K562 (cell line): ENCODE measurements around the gene ZNF691. TPM values are rescaled to one million over a fixed set of nuclear protein-coding genes. Genes with fewer than 3 reads are reported as not detected.
A peak's percentile ranks its signal among the peaks of the same experiment; 100 is the strongest.

Experiments
- E2F3 ChIP-seq: fragments of 250-450 bp; sonication (Bioruptor Pico); IDR thresholded peaks from 2 replicates; pipeline ENCODE4 v1.4.0; 2020; ENCODE audit warnings: mild to moderate bottlenecking
- ESRRB ChIP-seq: fragments of 250-450 bp; sonication (Bioruptor Pico); IDR thresholded peaks from 2 replicates; pipeline ENCODE4 v1.5.0; 2020; ENCODE audit warnings: mild to moderate bottlenecking, moderate library complexity, borderline replicate concordance
- KDM2B ChIP-seq: fragments of 250-450 bp; sonication (Bioruptor Pico); IDR thresholded peaks from 2 replicates; pipeline ENCODE4 v1.8.0; 2021; ENCODE audit warnings: mild to moderate bottlenecking, moderate library complexity
- KHSRP ChIP-seq: fragments of 450-650 bp; IDR thresholded peaks from 2 replicates; pipeline ENCODE4 v1.6.1; 2017
- KLF10 ChIP-seq: fragments of 250-450 bp; sonication (Bioruptor Pico); IDR thresholded peaks from 2 replicates; pipeline ENCODE4 v1.6.1; 2021; ENCODE audit warnings: matching md5 sums
- LEF1 ChIP-seq: fragments of 450-650 bp; IDR thresholded peaks from 2 replicates; pipeline ENCODE4 v1.6.1; 2016; ENCODE audit warnings: mild to moderate bottlenecking
- MCM7 ChIP-seq, 2 experiments: fragments of 450-650 bp; IDR thresholded peaks; 2 replicates each; pipeline ENCODE4 v1.6.1; 2016 to 2018
- MGA ChIP-seq: fragments of 450-650 bp; IDR thresholded peaks from 2 replicates; pipeline ENCODE4 v1.6.1; 2016; ENCODE audit warnings: mild to moderate bottlenecking, moderate library complexity
- NFE2L1 ChIP-seq: fragments of 450-650 bp; IDR thresholded peaks from 2 replicates; pipeline ENCODE4 v1.6.1; 2016; ENCODE audit warnings: missing genetic modification characterization, low read depth, mild to moderate bottlenecking, missing compliant biosample characterization, moderate library complexity, borderline replicate concordance
- ZNF311 ChIP-seq: fragments of 250-450 bp; sonication (Bioruptor Pico); IDR thresholded peaks from 2 replicates; pipeline ENCODE4 v1.4.0; 2020; ENCODE audit warnings: mild to moderate bottlenecking, moderate library complexity
- ZNF551 ChIP-seq: fragments of 250-450 bp; sonication (Bioruptor Pico); IDR thresholded peaks from 2 replicates; pipeline ENCODE4 v1.5.0; 2021; ENCODE audit warnings: mild to moderate bottlenecking, moderate library complexity
- polyA plus RNA-seq, 8 experiments: library from polyadenylated mRNA; depleted of rRNA in 4 of 8; stranded (reverse) in 5 of 8; unstranded in 3 of 8; fragments of >200 nt; fragmentation: Nextera tagmentation in 2 of 8; fragmentation: Illumina TruSeq in 1 of 8; extraction: Ambion mirVana in 2 of 8; extraction: Trizol in 1 of 8; gene quantifications; 2 replicates each; pipeline versions ENCODE4 v1.2.1 to v1.2.3, GENCODE V29; 2011 to 2014; ENCODE audit warnings: inconsistent platforms in 1 of 8, missing spikeins in 1 of 8
- total RNA-seq, 7 experiments: library from RNA; depleted of rRNA in 6 of 7; stranded (reverse); fragments of >200 nt in 6 of 7; fragmentation: Illumina TruSeq in 2 of 7; extraction: Trizol in 2 of 7; gene quantifications; 2 replicates each; pipeline versions ENCODE4 v1.2.1 to v1.2.3, GENCODE V29; 2011 to 2021; ENCODE audit warnings: low replicate concordance in 1 of 7
- TF ChIP-seq, protein P1 (sequence below): fragments of 250-450 bp; sonication (Bioruptor Pico); IDR thresholded peaks from 2 replicates; pipeline ENCODE4 v1.5.1; 2021; ENCODE audit warnings: mild to moderate bottlenecking
- TF ChIP-seq, protein P2 (sequence below): fragments of 450-650 bp; IDR thresholded peaks from 2 replicates; pipeline ENCODE4 v1.6.1; 2014; ENCODE audit warnings: low read depth, mild to moderate bottlenecking, moderate library complexity, borderline replicate concordance

The ZNF691 gene
- total and polyA plus RNA-seq, 9 of the 15 experiments (the other 6 are each of a cell fraction or from before 2014, with no cell fraction given), result 10.7 to 30.4 (median 14.8) TPM

- TF ChIP-seq NFE2L1 (tag), result no peak
- TF ChIP-seq, protein P1, sequence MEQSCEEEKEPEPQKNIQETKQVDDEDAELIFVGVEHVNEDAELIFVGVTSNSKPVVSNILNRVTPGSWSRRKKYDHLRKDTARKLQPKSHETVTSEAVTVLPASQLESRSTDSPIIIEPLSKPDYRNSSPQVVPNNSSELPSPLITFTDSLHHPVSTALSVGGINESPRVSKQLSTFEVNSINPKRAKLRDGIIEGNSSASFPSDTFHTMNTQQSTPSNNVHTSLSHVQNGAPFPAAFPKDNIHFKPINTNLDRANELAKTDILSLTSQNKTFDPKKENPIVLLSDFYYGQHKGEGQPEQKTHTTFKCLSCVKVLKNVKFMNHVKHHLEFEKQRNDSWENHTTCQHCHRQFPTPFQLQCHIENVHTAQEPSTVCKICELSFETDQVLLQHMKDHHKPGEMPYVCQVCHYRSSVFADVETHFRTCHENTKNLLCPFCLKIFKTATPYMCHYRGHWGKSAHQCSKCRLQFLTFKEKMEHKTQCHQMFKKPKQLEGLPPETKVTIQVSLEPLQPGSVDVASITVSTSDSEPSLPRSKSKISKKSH (CRISPR knock-in tag), result no peak
- peak; percentile 95 for TF ChIP-seq MGA
- TF ChIP-seq, protein P2, sequence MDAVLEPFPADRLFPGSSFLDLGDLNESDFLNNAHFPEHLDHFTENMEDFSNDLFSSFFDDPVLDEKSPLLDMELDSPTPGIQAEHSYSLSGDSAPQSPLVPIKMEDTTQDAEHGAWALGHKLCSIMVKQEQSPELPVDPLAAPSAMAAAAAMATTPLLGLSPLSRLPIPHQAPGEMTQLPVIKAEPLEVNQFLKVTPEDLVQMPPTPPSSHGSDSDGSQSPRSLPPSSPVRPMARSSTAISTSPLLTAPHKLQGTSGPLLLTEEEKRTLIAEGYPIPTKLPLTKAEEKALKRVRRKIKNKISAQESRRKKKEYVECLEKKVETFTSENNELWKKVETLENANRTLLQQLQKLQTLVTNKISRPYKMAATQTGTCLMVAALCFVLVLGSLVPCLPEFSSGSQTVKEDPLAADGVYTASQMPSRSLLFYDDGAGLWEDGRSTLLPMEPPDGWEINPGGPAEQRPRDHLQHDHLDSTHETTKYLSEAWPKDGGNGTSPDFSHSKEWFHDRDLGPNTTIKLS, result peak; percentile 46; the same call in 1 of the 2 replicates
- no peak for TF ChIP-seq ESRRB (CRISPR knock-in tag)
- no peak for TF ChIP-seq MCM7 (IDR thresholded peaks at IDR 0.05)
- no peak for TF ChIP-seq KDM2B (CRISPR knock-in tag)
- no peak for TF ChIP-seq KLF10 (CRISPR knock-in tag)
- no peak for TF ChIP-seq E2F3 (CRISPR knock-in tag)
- TF ChIP-seq ZNF551 (CRISPR knock-in tag), result no peak
- TF ChIP-seq KHSRP, result peak; percentile 88
- TF ChIP-seq ZNF311 (CRISPR knock-in tag), result 0 out of 2 replicates have a peak, but pooled peaks have one; percentile 11
- peak; percentile 98 for TF ChIP-seq LEF1
Observed at GRCh38 chr1:42825036-42825851, 21.2 kb upstream of the ZNF691 start (continued).
